Upper lobe of left lung (tissue), 4 donors: Measurements from ENCODE around the gene UBR2.
"Not testable (repeated sequence)": the region's sequence is repeated elsewhere in the genome, so short reads cannot be mapped to it uniquely, and the experiment has no call there.

Experiments used
- EP300 ChIP-seq, 4 donors: sonication (generic); formaldehyde crosslinking; IDR thresholded peaks; one replicate each; pipeline ENCODE4 v1.5.1; 2017; ENCODE audit warnings: antibody characterized with exemption in 4 of 4, control low read depth in 2 of 4
- TF ChIP-seq, protein P1 (sequence below), 6 experiments: fragments of 450-650 bp in 4 of 6; fragments of 200-600 bp in 2 of 6; sonication (generic) in 2 of 6; IDR thresholded peaks; one replicate each; pipeline ENCODE4 v1.5.1; 2016 to 2019; ENCODE audit warnings: antibody characterized with exemption in 6 of 6

DNA sequence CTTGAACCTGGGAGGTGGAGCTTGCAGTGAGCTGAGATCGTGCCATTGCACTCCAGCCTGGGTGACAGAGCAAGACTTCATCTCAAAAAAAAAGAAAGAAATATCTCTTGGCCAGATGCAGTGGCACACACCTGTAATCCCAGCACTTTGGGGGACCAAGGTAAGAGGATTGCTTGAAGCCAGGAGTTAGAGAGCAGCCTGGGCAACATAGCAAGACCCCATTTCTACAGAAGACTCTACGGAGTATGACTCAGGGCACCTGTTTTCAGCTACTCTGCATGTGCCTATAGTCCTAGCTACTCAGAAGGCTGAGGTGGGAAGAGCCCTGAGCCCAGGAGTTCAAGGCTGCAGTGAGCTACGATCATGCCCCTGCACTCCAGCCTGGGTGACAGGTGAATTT is 139.0 kb downstream of the UBR2 start:
- not testable (repeated sequence) for TF ChIP-seq EP300 (IDR thresholded peaks at IDR 0.05)
- TF ChIP-seq, protein P1, sequence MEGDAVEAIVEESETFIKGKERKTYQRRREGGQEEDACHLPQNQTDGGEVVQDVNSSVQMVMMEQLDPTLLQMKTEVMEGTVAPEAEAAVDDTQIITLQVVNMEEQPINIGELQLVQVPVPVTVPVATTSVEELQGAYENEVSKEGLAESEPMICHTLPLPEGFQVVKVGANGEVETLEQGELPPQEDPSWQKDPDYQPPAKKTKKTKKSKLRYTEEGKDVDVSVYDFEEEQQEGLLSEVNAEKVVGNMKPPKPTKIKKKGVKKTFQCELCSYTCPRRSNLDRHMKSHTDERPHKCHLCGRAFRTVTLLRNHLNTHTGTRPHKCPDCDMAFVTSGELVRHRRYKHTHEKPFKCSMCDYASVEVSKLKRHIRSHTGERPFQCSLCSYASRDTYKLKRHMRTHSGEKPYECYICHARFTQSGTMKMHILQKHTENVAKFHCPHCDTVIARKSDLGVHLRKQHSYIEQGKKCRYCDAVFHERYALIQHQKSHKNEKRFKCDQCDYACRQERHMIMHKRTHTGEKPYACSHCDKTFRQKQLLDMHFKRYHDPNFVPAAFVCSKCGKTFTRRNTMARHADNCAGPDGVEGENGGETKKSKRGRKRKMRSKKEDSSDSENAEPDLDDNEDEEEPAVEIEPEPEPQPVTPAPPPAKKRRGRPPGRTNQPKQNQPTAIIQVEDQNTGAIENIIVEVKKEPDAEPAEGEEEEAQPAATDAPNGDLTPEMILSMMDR (IDR thresholded peaks at IDR 0.05): not testable (repeated sequence)
